T-helper 17 cell (primary cell): ENCODE results near the gene WDFY3. TPM values are rescaled to one million over a fixed set of nuclear protein-coding genes. Genes with fewer than 3 reads are reported as not detected.

Experiments used
- ATAC-seq: fragments of 150-1000 bp; cut with Tn5 transposase; 2 replicates; pipeline ENCODE4 v1.10.0; 2021; ENCODE audit warnings: mild to moderate bottlenecking, moderate library complexity
- DNase-seq, 3 donors: peaks; one replicate each; pipeline versions ENCODE4 v3.0.0 to v3.0.0-alpha.2; 2020 to 2021
- H3K9me3 ChIP-seq: one replicate; pipeline ENCODE4 v1.7.0; 2013; ENCODE audit warnings: low read length, mild to moderate bottlenecking; ENCODE audit not compliant: control insufficient read depth, poor library complexity, severe bottlenecking
- H3K27ac Mint-ChIP-seq: one replicate; pipeline ENCODE4 v1.8.0; 2022; ENCODE audit warnings: mild to moderate bottlenecking, moderate library complexity, mixed read lengths
- H3K27me3 Mint-ChIP-seq: one replicate; pipeline ENCODE4 v1.8.0; 2022; ENCODE audit warnings: mixed read lengths
- H3K36me3 Mint-ChIP-seq: one replicate; pipeline ENCODE4 v1.8.0; 2022; ENCODE audit warnings: low read depth, mixed read lengths
- H3K4me1 Mint-ChIP-seq: one replicate; pipeline ENCODE4 v1.8.0; 2022; ENCODE audit warnings: mild to moderate bottlenecking, mixed read lengths
- H3K4me3 Mint-ChIP-seq: one replicate; pipeline ENCODE4 v1.8.0; 2022; ENCODE audit warnings: mild to moderate bottlenecking, moderate library complexity, mixed read lengths
- total RNA-seq, 4 donors: library from RNA in 2 of 4; stranded (reverse) in 2 of 4; gene quantifications; one replicate each; pipeline ENCODE4 v1.2.3 and lab custom pipeline; 2022 to 2026

Gene WDFY3
- total RNA-seq, 2 donors from 2014 or later, result 2.4 to 2.6 TPM

- H3K9me3 ChIP-seq, result no peaks in the 10 kb centered on the region
- DNase-seq, result no peak
- H3K4me3 Mint-ChIP-seq, result no peak overlapping the region
- ATAC-seq, result no peak
- no peaks in the 10 kb centered on the region for H3K27me3 Mint-ChIP-seq
- H3K4me1 Mint-ChIP-seq, result peaks cover 8% of the 10 kb centered on the region
- no peak overlapping the region for H3K27ac Mint-ChIP-seq
- H3K36me3 Mint-ChIP-seq, result no peaks in the 10 kb centered on the region
Measured at GRCh38 chr4:84726356-84726755, 240.1 kb downstream of the WDFY3 start.

- H3K36me3 Mint-ChIP-seq, result no peaks in the 10 kb centered on the region
- no peak overlapping the region for H3K27ac Mint-ChIP-seq
- no peaks in the 10 kb centered on the region for H3K27me3 Mint-ChIP-seq
- no peak for DNase-seq
- H3K4me3 Mint-ChIP-seq, result no peak overlapping the region
- H3K9me3 ChIP-seq, result no peaks in the 10 kb centered on the region
- ATAC-seq, result no peak
- H3K4me1 Mint-ChIP-seq, result peaks cover 6% of the 10 kb centered on the region
Measured at GRCh38 chr4:84722720-84723119, 243.8 kb downstream of the WDFY3 start.

DNA sequence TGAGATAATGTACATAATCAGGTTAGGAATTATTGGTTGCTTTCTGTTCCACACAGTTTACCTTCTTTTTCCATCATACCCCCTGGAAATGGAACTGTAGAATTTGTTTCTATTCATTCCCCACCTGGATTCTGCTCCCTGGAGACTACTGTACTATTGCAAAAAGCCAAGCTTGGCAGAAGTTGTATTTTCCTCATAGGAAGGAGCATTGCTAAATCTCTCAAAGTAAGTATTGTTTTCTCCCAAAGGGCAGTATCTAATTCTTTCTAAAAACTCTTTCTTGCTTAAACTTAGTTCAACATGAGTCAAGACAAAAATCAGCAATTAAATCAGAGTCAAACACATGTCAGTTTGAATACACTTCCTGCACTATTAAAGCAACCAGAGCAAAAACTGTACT is 247.4 kb downstream of the WDFY3 start:
- DNase-seq (no peak), ATAC-seq (no peak)
- Mint-ChIP-seq H3K27ac (no peak overlapping the region), H3K36me3 (no peaks in the 10 kb centered on the region), H3K27me3 (no peaks in the 10 kb centered on the region), H3K4me3 (no peak overlapping the region), H3K4me1 (no peaks in the 10 kb centered on the region)
- no peaks in the 10 kb centered on the region for H3K9me3 ChIP-seq

DNA sequence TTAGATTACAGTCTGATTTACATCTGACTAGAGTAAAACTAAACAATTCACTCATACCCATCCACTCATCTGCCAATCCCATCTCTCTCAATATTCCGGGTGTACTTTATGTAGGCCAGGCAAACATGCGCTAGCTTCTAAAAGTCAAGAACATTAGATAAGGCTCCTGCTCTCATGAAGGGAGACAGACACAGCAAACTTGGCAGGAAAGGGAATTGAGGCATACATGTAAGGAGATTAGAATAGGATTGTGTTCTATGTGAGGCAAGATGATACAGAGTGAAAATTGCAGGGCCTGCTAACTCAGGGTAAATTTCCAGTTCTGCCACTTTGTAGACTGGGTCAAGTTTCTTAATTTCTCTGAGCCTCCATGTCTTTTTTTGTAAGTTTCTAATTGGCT is 247.8 kb downstream of the WDFY3 start:
- ATAC-seq, result no peak
- Mint-ChIP-seq H3K36me3 (no peaks in the 10 kb centered on the region), H3K4me1 (no peaks in the 10 kb centered on the region), H3K27ac (no peak overlapping the region), H3K27me3 (no peaks in the 10 kb centered on the region), H3K4me3 (no peak overlapping the region)
- H3K9me3 ChIP-seq, result no peaks in the 10 kb centered on the region
- no peak for DNase-seq

GRCh38 chr4:84710548-84710947 is 255.9 kb downstream of the WDFY3 start:
- H3K27ac Mint-ChIP-seq, result no peak overlapping the region
- no peaks in the 10 kb centered on the region for H3K36me3 Mint-ChIP-seq
- no peaks in the 10 kb centered on the region for H3K9me3 ChIP-seq
- DNase-seq (no peak), ATAC-seq (no peak)
- H3K27me3 Mint-ChIP-seq, result peaks cover 15% of the 10 kb centered on the region
- peaks cover 3% of the 10 kb centered on the region for H3K4me1 Mint-ChIP-seq
- no peak overlapping the region for H3K4me3 Mint-ChIP-seq

- DNase-seq, result no peak
- no peak overlapping the region for H3K4me3 Mint-ChIP-seq
- no peaks in the 10 kb centered on the region for H3K36me3 Mint-ChIP-seq
Measured at GRCh38 chr4:84708406-84709135, 257.9 kb downstream of the WDFY3 start.

DNA sequence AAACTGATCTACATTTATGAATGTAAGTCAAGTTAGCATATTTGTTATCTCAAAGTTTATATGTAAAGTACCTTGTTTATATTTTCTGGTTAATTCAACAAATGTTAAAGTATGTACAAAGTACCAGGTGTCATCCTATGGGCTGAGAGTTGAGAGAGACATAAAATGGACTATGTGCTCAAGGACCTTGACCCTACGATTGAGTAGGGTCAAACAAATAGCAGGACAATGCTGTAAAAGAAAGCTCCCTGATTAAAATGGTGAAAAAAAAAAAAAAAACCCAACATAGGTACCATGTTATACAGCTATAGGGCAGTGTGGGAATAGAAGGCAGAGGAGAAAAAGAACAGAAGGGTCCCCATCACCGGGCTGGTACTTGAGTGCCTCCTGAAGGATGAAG is 260.2 kb downstream of the WDFY3 start:
- ATAC-seq (no peak), DNase-seq (no peak)
- H3K36me3 Mint-ChIP-seq, result no peaks in the 10 kb centered on the region
- H3K9me3 ChIP-seq, result no peaks in the 10 kb centered on the region
- H3K27me3 Mint-ChIP-seq, result peaks cover 17% of the 10 kb centered on the region
- H3K27ac Mint-ChIP-seq, result no peak overlapping the region
- peaks cover 3% of the 10 kb centered on the region for H3K4me1 Mint-ChIP-seq
- no peak overlapping the region for H3K4me3 Mint-ChIP-seq

More at GRCh38 chr4:84708406-84709135, 257.9 kb downstream of the WDFY3 start:
- H3K27ac Mint-ChIP-seq, result no peak overlapping the region
- peaks cover 17% of the 10 kb centered on the region for H3K27me3 Mint-ChIP-seq
- no peaks in the 10 kb centered on the region for H3K9me3 ChIP-seq
- H3K4me1 Mint-ChIP-seq, result peaks cover 3% of the 10 kb centered on the region
- no peak for ATAC-seq

DNA sequence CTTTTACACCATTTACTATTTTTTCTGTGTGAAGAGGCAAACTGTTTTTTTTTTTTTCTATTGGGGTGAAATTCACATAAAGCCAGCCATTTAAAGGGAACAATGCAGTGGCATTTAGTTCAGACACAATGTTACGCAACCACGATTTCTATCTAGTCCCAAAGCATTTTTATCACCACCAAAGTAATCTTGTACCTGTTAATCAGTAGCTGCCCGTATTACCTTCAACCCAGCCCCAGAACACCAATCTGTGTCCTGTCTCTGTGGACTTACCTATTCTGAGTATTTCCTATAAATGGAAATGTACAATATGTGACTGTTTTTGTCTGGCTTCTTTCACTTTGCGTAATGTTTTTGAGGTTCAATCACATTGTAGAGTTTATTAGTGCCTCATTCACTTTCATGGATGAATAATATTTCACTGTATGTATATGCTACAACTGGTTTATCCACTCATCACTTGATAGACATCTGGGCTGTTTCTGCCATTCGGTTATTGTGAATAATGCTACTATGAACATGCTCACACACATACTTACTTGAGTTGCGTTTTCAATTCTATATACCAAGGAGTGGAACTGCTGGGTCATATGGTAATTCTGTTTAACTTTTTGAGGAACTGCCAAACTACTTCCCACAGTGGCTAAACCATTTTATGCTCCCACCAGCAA is 267.4 kb downstream of the WDFY3 start:
- no peak overlapping the region for H3K27ac Mint-ChIP-seq
- H3K27me3 Mint-ChIP-seq, result peaks cover 5% of the 10 kb centered on the region
- ATAC-seq, result no peak
- H3K36me3 Mint-ChIP-seq, result no peaks in the 10 kb centered on the region
- peaks cover 2% of the 10 kb centered on the region for H3K4me1 Mint-ChIP-seq
- no peak overlapping the region for H3K4me3 Mint-ChIP-seq
- no peak for DNase-seq
- H3K9me3 ChIP-seq, result no peaks in the 10 kb centered on the region

- peaks cover 5% of the 10 kb centered on the region for H3K27me3 Mint-ChIP-seq
- ATAC-seq, result no peak
- no peak for DNase-seq
- H3K36me3 Mint-ChIP-seq, result no peaks in the 10 kb centered on the region
- H3K4me3 Mint-ChIP-seq, result no peak overlapping the region
- H3K27ac Mint-ChIP-seq, result no peak overlapping the region
- H3K9me3 ChIP-seq, result no peaks in the 10 kb centered on the region
- peaks cover 2% of the 10 kb centered on the region for H3K4me1 Mint-ChIP-seq
Measured at GRCh38 chr4:84697615-84698201, 268.8 kb downstream of the WDFY3 start.

GRCh38 chr4:84697159-84697558 is 269.3 kb downstream of the WDFY3 start:
- H3K36me3 Mint-ChIP-seq, result no peaks in the 10 kb centered on the region
- ATAC-seq (no peak), DNase-seq (no peak)
- H3K9me3 ChIP-seq, result no peaks in the 10 kb centered on the region
- H3K4me1 Mint-ChIP-seq, result peaks cover 2% of the 10 kb centered on the region
- H3K27me3 Mint-ChIP-seq, result peaks cover 5% of the 10 kb centered on the region
- H3K4me3 Mint-ChIP-seq, result no peak overlapping the region
- H3K27ac Mint-ChIP-seq, result no peak overlapping the region

GRCh38 chr4:84691800-84692199 is 274.7 kb downstream of the WDFY3 start:
- H3K9me3 ChIP-seq, result no peaks in the 10 kb centered on the region
- ATAC-seq (no peak), DNase-seq (no peak)
- H3K27ac Mint-ChIP-seq, result no peak overlapping the region
- H3K4me1 Mint-ChIP-seq, result peaks cover 2% of the 10 kb centered on the region
- H3K36me3 Mint-ChIP-seq, result no peaks in the 10 kb centered on the region
- no peak overlapping the region for H3K4me3 Mint-ChIP-seq
- no peaks in the 10 kb centered on the region for H3K27me3 Mint-ChIP-seq

GRCh38 chr4:84691170-84691691 is 275.3 kb downstream of the WDFY3 start:
- no peak for DNase-seq
- no peak overlapping the region for H3K4me3 Mint-ChIP-seq
- peak; percentile 44 for ATAC-seq

DNA sequence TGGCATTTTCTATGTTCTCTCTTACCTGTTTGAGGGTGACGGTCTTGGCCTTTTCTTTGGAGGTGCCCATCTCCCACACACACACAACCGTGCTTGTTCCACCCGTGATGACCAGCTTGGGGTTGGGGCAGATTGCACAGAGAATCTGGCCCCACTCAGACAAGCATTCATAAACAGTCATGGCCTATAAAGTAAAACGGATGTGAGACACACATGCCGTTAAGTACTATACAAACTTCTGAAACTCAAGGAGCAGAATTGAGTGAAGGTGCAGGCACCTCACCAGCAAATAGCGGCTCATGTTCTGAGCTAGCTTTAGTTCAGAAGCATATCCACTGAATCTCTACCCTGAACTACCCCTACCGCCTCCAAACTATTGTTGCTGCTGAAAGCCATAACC is 276.0 kb downstream of the WDFY3 start:
- no peaks in the 10 kb centered on the region for H3K9me3 ChIP-seq
- DNase-seq (no peak), ATAC-seq (no peak)
- Mint-ChIP-seq H3K4me1 (peaks cover 2% of the 10 kb centered on the region), H3K4me3 (no peak overlapping the region), H3K27ac (no peak overlapping the region), H3K36me3 (no peaks in the 10 kb centered on the region), H3K27me3 (no peaks in the 10 kb centered on the region)

More at GRCh38 chr4:84691170-84691691, 275.3 kb downstream of the WDFY3 start:
- Mint-ChIP-seq H3K36me3 (no peaks in the 10 kb centered on the region), H3K4me1 (peaks cover 2% of the 10 kb centered on the region), H3K27ac (no peak overlapping the region), H3K27me3 (no peaks in the 10 kb centered on the region)
- no peaks in the 10 kb centered on the region for H3K9me3 ChIP-seq
